Measurements from ENCODE around the gene ASCC3. TPM values are rescaled to one million over a fixed set of nuclear protein-coding genes. Genes with fewer than 3 reads are reported as not detected.

ASCC3 gene
- polyA plus RNA-seq, 2 of the 4 experiments (the other 2 are of a cell fraction) = 17.4 to 35.3 TPM

DNA sequence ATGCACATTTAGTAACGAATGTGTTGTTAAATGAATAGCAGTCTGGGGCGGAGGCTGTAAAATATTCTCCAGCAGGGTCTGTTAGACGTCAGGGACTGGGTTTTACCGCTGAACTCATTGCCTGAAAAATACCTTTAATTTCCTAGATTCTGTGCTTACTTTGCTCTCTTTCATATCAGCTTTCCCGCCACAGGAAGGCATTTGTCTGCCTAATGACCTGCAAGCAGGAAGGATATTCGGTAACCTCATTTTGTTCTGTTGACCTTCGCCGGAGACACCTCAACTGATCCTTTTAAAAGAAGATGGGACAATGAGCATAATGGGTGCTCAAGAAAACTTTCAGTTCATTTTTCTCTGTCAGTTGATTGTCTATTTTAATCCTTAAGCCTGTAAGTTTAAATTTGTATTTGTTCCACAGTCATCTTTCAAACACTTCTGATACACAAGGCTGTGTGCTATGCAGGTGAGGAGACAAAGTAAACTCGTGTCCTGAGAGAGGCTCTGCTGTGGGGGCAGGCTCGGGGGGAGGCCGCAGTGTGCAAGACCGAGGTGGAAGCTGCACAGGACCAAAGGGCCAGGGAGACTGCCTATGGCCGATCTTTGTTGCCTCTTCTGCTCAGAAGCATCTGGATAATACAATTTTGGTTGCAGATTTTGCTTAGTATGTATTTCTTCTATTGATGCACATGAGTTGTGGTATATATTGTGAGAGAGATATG is 389.0 kb downstream of the ASCC3 start (continued):
- TF ChIP-seq EHMT2 (IDR thresholded peaks at IDR 0.05; ENCODE audit: low read depth) (no peak), RFX5 (IDR thresholded peaks at IDR 0.05) (no peak), ELK1 (IDR thresholded peaks at IDR 0.05; ENCODE audit: low read depth, low read length) (no peak)

DNA sequence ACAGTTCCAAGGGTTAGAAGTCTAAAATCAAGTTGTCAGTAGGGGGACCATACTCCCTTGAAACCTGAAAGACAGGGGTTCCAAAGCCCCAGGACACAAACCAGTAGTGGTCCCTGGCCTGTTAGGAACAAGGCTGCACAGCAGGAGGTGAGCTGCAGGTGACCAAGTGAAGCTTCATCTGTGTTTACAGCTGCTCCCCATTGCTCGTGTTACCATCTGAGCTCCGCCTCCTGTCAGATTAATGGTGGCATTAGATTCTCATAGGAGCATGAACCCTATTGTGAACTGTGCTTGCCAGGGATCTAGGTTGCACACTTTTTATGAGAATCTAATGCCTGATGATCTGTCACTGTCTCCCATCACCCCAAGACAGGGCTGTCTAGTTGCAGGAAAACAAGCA is 391.1 kb downstream of the ASCC3 start:
- POLR2A ChIA-PET = no interaction called here
- CTCF ChIA-PET = no interaction called here
- no peak for FAIRE-seq

GRCh38 chr6:100488244-100488643 is 392.9 kb downstream of the ASCC3 start:
- CTCF ChIA-PET = interaction anchor here (1.5 kb wide), 1 partner anchor 9 kb away, joined by 3 read pairs; no protein-coding TSS in a partner anchor
- no peak overlapping the region for H3K4me2 ChIP-seq
- no peaks in the 10 kb centered on the region for H3K9me3 ChIP-seq
- H3K4me3 ChIP-seq = no peak overlapping the region
- peaks cover under 1% of the 10 kb centered on the region; the same call in 1 of the 3 replicates for H3K4me1 ChIP-seq
- TF ChIP-seq JUN (IDR thresholded peaks at IDR 0.05) (no peak), MAZ (IDR thresholded peaks at IDR 0.05; ENCODE audit: borderline replicate concordance, low read depth, low read length) (no peak), MAFK (IDR thresholded peaks at IDR 0.05; ENCODE audit: partially characterized antibody) (no peak), HDAC2 (IDR thresholded peaks at IDR 0.05) (no peak), CBX8 (IDR thresholded peaks at IDR 0.05) (no peak), CBX2 (IDR thresholded peaks at IDR 0.05; ENCODE audit: borderline replicate concordance, low read depth) (no peak), TP53 (CRISPR knock-in tag; IDR thresholded peaks at IDR 0.05) (no peak), BCL3 (IDR thresholded peaks at IDR 0.05) (no peak), BHLHE40 (IDR thresholded peaks at IDR 0.05; ENCODE audit: low read depth, low read length) (no peak), POLR2AphosphoS2 (conservative IDR thresholded peaks at IDR 0.05; ENCODE audit: low read length) (no peak), RNF2 (IDR thresholded peaks at IDR 0.05; ENCODE audit: borderline replicate concordance, low read depth) (no peak), HOXB5 (CRISPR knock-in tag; IDR thresholded peaks at IDR 0.05) (no peak), SREBF2 (IDR thresholded peaks at IDR 0.05) (no peak), HOXA7 (CRISPR knock-in tag; IDR thresholded peaks at IDR 0.05) (no peak), HMGXB4 (CRISPR knock-in tag; IDR thresholded peaks at IDR 0.05; ENCODE audit: borderline replicate concordance) (no peak), MYC (IDR thresholded peaks at IDR 0.05; ENCODE audit: borderline replicate concordance, low read length) (no peak), ZFP36 (IDR thresholded peaks at IDR 0.05; ENCODE audit: borderline replicate concordance, partially characterized antibody) (no peak)
- TF ChIP-seq, protein P1, sequence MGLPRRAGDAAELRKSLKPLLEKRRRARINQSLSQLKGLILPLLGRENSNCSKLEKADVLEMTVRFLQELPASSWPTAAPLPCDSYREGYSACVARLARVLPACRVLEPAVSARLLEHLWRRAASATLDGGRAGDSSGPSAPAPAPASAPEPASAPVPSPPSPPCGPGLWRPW (IDR thresholded peaks at IDR 0.05) = no peak
- FAIRE-seq (no peak), ATAC-seq (no peak), DNase-seq (ENCODE audit: low read depth in 1 of 2, low spot score in 1 of 2) (no peak)
- no peak overlapping the region for H3K27ac ChIP-seq
- 63% methylated on average over 5 of the region's 5 CpGs for WGBS (ENCODE audit: missing lambda C conversion rate)
- POLR2A ChIA-PET = no interaction called here

More for the DNA sequence above, 391.1 kb downstream of the ASCC3 start:
- Histone ChIP-seq H3K4me3 (no peak overlapping the region), H3K4me1 (peaks cover 3% of the 10 kb centered on the region; the same call in 1 of the 3 replicates), H3K4me2 (no peak overlapping the region), H3K27ac (no peak overlapping the region), H3K9me3 (no peaks in the 10 kb centered on the region)
- ATAC-seq (no peak), DNase-seq (ENCODE audit: low read depth in 1 of 2, low spot score in 1 of 2) (no peak)
- WGBS (ENCODE audit: missing lambda C conversion rate) = no CpG with 5 or more reads among the region's 2 CpGs
- TF ChIP-seq PHF8 (IDR thresholded peaks at IDR 0.05; ENCODE audit: borderline replicate concordance, low read depth) (no peak), TFCP2L1 (CRISPR knock-in tag; IDR thresholded peaks at IDR 0.05) (no peak), NPAS2 (CRISPR knock-in tag; IDR thresholded peaks at IDR 0.05; ENCODE audit: borderline replicate concordance) (no peak), JUN (IDR thresholded peaks at IDR 0.05) (no peak), HDAC2 (IDR thresholded peaks at IDR 0.05) (no peak), NR3C1 (IDR thresholded peaks at IDR 0.05) (no peak), POLR2AphosphoS2 (conservative IDR thresholded peaks at IDR 0.05; ENCODE audit: low read length) (no peak), PBX3 (IDR thresholded peaks at IDR 0.05) (no peak)
- TF ChIP-seq, protein P1 (IDR thresholded peaks at IDR 0.05) = no peak
